HG03460 (cell line): Measurements from ENCODE around the gene SIX3.

ENCODE experiments used
- ATAC-seq: cut with Tn5 transposase; IDR thresholded peaks from one replicate; pipeline ENCODE4 v1.9.1; 2021; ENCODE audit not compliant: unreplicated experiment

Gene SIX3

GRCh38 chr2:44980751-44981713 is 39.5 kb downstream of the SIX3 start:
- ATAC-seq = no peak

DNA sequence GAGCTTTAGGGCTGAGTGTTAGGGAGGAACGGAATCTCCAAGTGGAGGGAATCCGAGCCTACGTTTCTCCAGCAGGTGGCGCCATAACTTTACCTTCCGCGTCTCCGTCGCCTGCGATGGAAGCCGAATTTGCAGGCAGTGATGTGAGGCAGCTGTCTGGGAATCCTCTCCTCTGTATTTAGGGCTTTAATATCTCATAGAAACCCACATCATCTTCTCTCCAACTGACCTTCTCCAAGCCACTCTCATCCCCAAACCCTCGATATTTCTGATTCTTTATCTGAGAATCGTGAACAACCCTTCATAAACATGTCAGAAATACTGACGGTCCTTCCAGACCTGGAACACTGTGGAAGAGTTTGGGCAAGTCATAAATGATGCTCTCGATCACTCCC is 40.2 kb downstream of the SIX3 start:
- ATAC-seq = no peak

- ATAC-seq = no peak
These were observed 42.5 kb downstream of the SIX3 start for GRCh38 chr2:44983836-44984604.

GRCh38 chr2:44989176-44989575 is 47.7 kb downstream of the SIX3 start:
- ATAC-seq = no peak

DNA sequence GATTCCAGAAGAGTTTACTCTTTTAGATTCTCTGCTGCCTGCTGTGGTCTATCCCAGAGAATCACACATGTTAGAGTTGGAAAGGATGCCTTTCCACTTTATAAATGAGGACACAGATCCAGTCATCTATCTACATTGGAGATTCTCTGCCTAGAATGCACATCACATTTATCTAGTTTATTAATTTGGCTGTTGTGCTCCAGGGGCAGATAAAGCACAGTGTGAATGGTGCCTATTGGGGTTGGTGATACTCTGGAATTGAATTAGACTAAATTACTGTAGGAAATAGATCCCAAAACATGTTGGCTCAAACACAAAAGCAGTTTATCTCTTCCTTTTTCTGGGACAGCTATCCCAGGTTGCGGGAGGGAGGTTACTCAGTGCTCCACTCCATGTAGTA is 52.9 kb downstream of the SIX3 start:
- no peak for ATAC-seq
